ENCODE measurements around the gene HLCS.

DNA sequence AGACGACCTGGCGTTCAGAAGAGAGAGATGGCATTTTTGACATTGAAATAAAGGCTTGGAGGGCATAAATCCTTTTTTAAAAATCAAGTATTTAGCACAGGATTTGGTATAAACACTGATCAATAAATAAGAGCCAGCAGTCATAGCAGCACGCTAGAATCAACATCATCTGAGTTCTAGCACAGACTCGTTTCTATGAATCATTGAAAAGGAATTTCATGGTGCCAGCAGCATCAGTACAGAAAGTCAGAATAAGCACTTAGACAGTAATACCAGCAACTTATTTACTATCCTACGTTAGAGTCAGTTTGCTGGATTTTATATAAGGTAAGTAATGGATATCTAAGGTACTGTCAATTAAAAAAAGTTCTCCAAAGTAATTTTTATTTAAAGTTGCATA lies 119.3 kb downstream of the HLCS start:
- TF ChIP-seq, protein P1, sequence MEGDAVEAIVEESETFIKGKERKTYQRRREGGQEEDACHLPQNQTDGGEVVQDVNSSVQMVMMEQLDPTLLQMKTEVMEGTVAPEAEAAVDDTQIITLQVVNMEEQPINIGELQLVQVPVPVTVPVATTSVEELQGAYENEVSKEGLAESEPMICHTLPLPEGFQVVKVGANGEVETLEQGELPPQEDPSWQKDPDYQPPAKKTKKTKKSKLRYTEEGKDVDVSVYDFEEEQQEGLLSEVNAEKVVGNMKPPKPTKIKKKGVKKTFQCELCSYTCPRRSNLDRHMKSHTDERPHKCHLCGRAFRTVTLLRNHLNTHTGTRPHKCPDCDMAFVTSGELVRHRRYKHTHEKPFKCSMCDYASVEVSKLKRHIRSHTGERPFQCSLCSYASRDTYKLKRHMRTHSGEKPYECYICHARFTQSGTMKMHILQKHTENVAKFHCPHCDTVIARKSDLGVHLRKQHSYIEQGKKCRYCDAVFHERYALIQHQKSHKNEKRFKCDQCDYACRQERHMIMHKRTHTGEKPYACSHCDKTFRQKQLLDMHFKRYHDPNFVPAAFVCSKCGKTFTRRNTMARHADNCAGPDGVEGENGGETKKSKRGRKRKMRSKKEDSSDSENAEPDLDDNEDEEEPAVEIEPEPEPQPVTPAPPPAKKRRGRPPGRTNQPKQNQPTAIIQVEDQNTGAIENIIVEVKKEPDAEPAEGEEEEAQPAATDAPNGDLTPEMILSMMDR (IDR thresholded peaks at IDR 0.05; ENCODE audit: insufficient read depth, low read length, poor library complexity, severe bottlenecking): no peak
- no peak for TF ChIP-seq EZH2phosphoT487 (conservative IDR thresholded peaks at IDR 0.05; ENCODE audit: low read length)

Data from SU-DHL-6 (cell line).